GM12878 (cell line): ENCODE measurements around the gene NAALADL1.

ENCODE experiments used
- CHD4 ChIP-seq: fragments of 200-600 bp; sonication (generic); IDR thresholded peaks from 2 replicates; pipeline ENCODE4 v1.6.1; 2016; ENCODE audit warnings: mild to moderate bottlenecking
- EZH2 ChIP-seq: IDR thresholded peaks from 2 replicates; pipeline ENCODE4 v1.6.1; 2012; ENCODE audit warnings: low read depth, mild to moderate bottlenecking, control low read depth, inconsistent platforms, low read length, borderline replicate concordance; ENCODE audit not compliant: control insufficient read depth
- GABPA ChIP-seq: IDR thresholded peaks from 2 replicates; pipeline ENCODE4 v1.6.1; 2014; ENCODE audit warnings: antibody characterized with exemption, low read depth, mild to moderate bottlenecking, inconsistent platforms
- HDAC2 ChIP-seq: fragments of 200-600 bp; sonication (generic); IDR thresholded peaks from 2 replicates; pipeline ENCODE4 v1.6.1; 2017
- HDGF ChIP-seq: fragments of 450-650 bp; IDR thresholded peaks from 2 replicates; pipeline ENCODE4 v1.6.1; 2016; ENCODE audit warnings: antibody characterized with exemption
- JUND ChIP-seq: IDR thresholded peaks from 2 replicates; pipeline ENCODE4 v1.6.1; 2012; ENCODE audit warnings: low read depth, mild to moderate bottlenecking, low read length, improper control_type of control experiment, moderate library complexity
- POLR2AphosphoS5 ChIP-seq: IDR thresholded peaks from 2 replicates; pipeline ENCODE4 v1.6.1; 2011; ENCODE audit warnings: mild to moderate bottlenecking, low read length, inconsistent platforms
- SUZ12 ChIP-seq: fragments of 200-600 bp; sonication (generic); IDR thresholded peaks from one replicate; pipeline ENCODE4 v1.6.1; 2018; ENCODE audit warnings: antibody characterized with exemption, mild to moderate bottlenecking; ENCODE audit not compliant: unreplicated experiment
- TCF12 ChIP-seq: IDR thresholded peaks from 2 replicates; pipeline ENCODE4 v1.6.1; 2011; ENCODE audit warnings: low read depth, mild to moderate bottlenecking, low read length
- ZNF274 ChIP-seq: IDR thresholded peaks from one replicate; pipeline ENCODE4 v1.8.0; 2011; ENCODE audit not compliant: insufficient read length, insufficient read depth
- TF ChIP-seq, protein P1 (sequence below), 3 experiments: IDR thresholded peaks in 2 of 3; conservative IDR thresholded peaks in 1 of 3; 2 replicates each; pipeline ENCODE4 v1.5.1; 2011; ENCODE audit warnings: low read depth in 3 of 3, low read length in 3 of 3, mild to moderate bottlenecking in 3 of 3, control low read depth in 2 of 3, moderate library complexity in 2 of 3, inconsistent platforms in 1 of 3, mixed read lengths in 1 of 3; ENCODE audit not compliant: control insufficient read depth in 2 of 3, insufficient read depth in 1 of 3; ENCODE audit errors: extremely low read depth in 1 of 3
- TF ChIP-seq, protein P2 (sequence below): fragments of 450-650 bp; IDR thresholded peaks from 2 replicates; pipeline ENCODE4 v1.6.1; 2017; ENCODE audit warnings: mild to moderate bottlenecking, moderate library complexity

DNA sequence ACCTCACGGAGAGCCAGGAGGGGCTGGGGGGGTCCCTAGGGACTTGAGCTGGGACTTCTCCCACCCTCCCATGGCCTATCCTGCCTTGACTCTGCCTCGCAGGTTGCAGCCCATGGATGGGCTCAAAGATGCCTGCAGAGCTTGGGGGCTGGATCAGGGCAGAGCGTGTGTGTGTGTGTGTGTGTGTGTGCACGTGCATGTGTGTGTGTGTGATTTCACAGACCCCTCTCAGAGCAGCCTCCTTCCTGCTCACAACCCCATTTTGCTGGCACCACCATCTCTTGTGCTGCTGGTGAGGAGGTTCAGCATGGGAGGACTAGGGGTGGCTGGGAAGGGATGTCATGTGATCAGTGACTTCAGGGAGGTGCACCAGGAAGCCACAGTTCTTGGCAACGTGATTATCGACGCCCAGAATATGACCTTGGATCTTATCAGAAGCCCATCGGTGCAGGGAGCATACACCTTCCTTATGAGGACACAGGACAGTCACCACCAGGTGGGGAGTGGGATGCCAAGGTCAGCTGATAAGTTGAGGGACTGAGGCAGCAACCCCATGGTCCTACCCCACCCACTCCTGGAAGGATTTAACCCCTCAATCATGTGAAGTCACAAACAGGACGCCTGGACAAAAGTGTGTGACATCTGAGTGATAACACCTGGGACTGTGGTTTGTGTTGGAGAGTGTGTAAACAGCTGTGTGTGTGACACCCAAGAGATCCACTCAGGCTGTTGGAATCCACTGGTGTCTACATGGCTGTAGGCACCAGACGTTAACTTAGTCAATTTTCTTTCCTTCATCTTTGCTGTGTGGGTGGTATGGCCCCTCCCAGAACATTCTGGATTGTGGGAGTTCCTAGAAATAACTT, 1.8 kb upstream of the NAALADL1 start:
- TF ChIP-seq SUZ12 (no peak), HDGF (no peak), GABPA (no peak), HDAC2 (no peak), ZNF274 (no peak), JUND (no peak), POLR2AphosphoS5 (no peak), CHD4 (no peak), EZH2 (no peak), TCF12 (peak; percentile 88)
- TF ChIP-seq, protein P1, sequence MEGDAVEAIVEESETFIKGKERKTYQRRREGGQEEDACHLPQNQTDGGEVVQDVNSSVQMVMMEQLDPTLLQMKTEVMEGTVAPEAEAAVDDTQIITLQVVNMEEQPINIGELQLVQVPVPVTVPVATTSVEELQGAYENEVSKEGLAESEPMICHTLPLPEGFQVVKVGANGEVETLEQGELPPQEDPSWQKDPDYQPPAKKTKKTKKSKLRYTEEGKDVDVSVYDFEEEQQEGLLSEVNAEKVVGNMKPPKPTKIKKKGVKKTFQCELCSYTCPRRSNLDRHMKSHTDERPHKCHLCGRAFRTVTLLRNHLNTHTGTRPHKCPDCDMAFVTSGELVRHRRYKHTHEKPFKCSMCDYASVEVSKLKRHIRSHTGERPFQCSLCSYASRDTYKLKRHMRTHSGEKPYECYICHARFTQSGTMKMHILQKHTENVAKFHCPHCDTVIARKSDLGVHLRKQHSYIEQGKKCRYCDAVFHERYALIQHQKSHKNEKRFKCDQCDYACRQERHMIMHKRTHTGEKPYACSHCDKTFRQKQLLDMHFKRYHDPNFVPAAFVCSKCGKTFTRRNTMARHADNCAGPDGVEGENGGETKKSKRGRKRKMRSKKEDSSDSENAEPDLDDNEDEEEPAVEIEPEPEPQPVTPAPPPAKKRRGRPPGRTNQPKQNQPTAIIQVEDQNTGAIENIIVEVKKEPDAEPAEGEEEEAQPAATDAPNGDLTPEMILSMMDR (IDR thresholded peaks at IDR 0.05 in 2 of 3, conservative IDR thresholded peaks at IDR 0.05 in 1 of 3; ENCODE audit: control insufficient read depth in 2 of 3, extremely low read depth in 1 of 3, insufficient read depth in 1 of 3, low read depth in 3 of 3, low read length in 3 of 3) = no peak
- TF ChIP-seq, protein P2, sequence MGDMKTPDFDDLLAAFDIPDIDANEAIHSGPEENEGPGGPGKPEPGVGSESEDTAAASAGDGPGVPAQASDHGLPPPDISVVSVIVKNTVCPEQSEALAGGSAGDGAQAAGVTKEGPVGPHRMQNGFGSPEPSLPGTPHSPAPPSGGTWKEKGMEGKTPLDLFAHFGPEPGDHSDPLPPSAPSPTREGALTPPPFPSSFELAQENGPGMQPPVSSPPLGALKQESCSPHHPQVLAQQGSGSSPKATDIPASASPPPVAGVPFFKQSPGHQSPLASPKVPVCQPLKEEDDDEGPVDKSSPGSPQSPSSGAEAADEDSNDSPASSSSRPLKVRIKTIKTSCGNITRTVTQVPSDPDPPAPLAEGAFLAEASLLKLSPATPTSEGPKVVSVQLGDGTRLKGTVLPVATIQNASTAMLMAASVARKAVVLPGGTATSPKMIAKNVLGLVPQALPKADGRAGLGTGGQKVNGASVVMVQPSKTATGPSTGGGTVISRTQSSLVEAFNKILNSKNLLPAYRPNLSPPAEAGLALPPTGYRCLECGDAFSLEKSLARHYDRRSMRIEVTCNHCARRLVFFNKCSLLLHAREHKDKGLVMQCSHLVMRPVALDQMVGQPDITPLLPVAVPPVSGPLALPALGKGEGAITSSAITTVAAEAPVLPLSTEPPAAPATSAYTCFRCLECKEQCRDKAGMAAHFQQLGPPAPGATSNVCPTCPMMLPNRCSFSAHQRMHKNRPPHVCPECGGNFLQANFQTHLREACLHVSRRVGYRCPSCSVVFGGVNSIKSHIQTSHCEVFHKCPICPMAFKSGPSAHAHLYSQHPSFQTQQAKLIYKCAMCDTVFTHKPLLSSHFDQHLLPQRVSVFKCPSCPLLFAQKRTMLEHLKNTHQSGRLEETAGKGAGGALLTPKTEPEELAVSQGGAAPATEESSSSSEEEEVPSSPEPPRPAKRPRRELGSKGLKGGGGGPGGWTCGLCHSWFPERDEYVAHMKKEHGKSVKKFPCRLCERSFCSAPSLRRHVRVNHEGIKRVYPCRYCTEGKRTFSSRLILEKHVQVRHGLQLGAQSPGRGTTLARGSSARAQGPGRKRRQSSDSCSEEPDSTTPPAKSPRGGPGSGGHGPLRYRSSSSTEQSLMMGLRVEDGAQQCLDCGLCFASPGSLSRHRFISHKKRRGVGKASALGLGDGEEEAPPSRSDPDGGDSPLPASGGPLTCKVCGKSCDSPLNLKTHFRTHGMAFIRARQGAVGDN = no peak
